ENCODE results near the gene ACER3. TPM values are rescaled to one million over a fixed set of nuclear protein-coding genes. Genes with fewer than 3 reads are reported as not detected.

Gene ACER3
- total RNA-seq, 1 experiment from 2014 or later = 10.7 TPM

GRCh38 chr11:77068457-77069335, 208.0 kb downstream of the ACER3 start:
- Histone ChIP-seq H3K27ac (ENCODE audit: low read length) (no peak overlapping the region), H4K20me1 (ENCODE audit: insufficient read depth, low read depth, low read length) (no peaks in the 10 kb centered on the region; the same call in 1 of the 2 replicates), H3K4me1 (ENCODE audit: low read length) (peaks cover 14% of the 10 kb centered on the region), H2AFZ (ENCODE audit: low read length) (no peak overlapping the region), H3K4me2 (ENCODE audit: low read depth, low read length, poor library complexity, severe bottlenecking) (no peak overlapping the region), H3K9me2 (replicated peaks; ENCODE audit: insufficient read depth, low read length) (no peaks in the 10 kb centered on the region), H3K36me3 (ENCODE audit: insufficient read depth, low read length) (no peaks in the 10 kb centered on the region), H3K9ac (ENCODE audit: low read length) (no peak overlapping the region), H3K79me2 (ENCODE audit: low read length) (no peaks in the 10 kb centered on the region), H3K27me3 (ENCODE audit: low read length) (no peaks in the 10 kb centered on the region), H3K4me3 (ENCODE audit: low read length) (no peak overlapping the region), H3K9me3 (ENCODE audit: low read length) (no peaks in the 10 kb centered on the region)
- DNase-seq = no peak

GRCh38 chr11:77069336-77069968, 208.7 kb downstream of the ACER3 start:
- Histone ChIP-seq H3K79me2 (ENCODE audit: low read length) (no peaks in the 10 kb centered on the region), H3K9ac (ENCODE audit: low read length) (no peak overlapping the region), H3K4me3 (ENCODE audit: low read length) (no peak overlapping the region), H3K27me3 (ENCODE audit: low read length) (no peaks in the 10 kb centered on the region), H3K9me3 (ENCODE audit: low read length) (no peaks in the 10 kb centered on the region), H4K20me1 (ENCODE audit: insufficient read depth, low read depth, low read length) (no peaks in the 10 kb centered on the region; the same call in 1 of the 2 replicates), H3K9me2 (replicated peaks; ENCODE audit: insufficient read depth, low read length) (no peaks in the 10 kb centered on the region), H3K4me2 (ENCODE audit: low read depth, low read length, poor library complexity, severe bottlenecking) (no peak overlapping the region), H2AFZ (ENCODE audit: low read length) (no peak overlapping the region), H3K4me1 (ENCODE audit: low read length) (peaks cover 14% of the 10 kb centered on the region), H3K27ac (ENCODE audit: low read length) (no peak overlapping the region), H3K36me3 (ENCODE audit: insufficient read depth, low read length) (no peaks in the 10 kb centered on the region)
- no peak for DNase-seq

DNA sequence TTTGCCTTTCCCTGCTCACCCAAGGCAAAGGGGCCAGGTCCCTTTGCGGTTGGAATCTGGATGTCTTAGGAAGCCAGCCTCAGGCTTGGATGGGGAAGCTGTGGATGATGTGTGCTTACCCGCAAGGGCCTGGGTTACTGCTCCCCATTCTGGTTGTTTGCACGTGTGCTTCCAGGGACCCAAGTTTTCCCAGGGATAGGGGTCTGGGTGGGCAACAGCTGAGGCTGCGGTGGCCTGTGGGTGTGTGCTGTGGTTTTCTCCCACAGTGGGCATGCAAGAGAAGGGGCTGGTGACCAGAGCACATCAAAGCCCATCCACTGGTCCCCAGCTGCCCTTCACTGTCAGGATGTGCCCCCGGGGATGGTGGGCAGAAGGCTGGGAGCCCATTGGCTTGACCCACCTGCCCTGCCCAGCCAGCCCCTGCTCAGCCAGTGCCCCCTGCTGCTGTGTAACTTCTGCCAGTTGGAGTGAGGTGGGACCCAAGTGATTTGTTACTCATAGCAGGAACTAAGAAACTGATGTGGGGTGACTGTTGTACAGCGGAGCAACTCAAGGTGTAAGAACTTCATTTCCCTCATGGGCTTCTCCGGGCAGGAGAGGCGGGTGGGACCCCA, 209.4 kb downstream of the ACER3 start:
- no peaks in the 10 kb centered on the region for H3K27me3 ChIP-seq (ENCODE audit: low read length)
- H3K4me3 ChIP-seq (ENCODE audit: low read length) = no peak overlapping the region
- no peak overlapping the region for H2AFZ ChIP-seq (ENCODE audit: low read length)
- peaks cover 14% of the 10 kb centered on the region for H3K4me1 ChIP-seq (ENCODE audit: low read length)
- DNase-seq = no peak
- H3K4me2 ChIP-seq (ENCODE audit: low read depth, low read length, poor library complexity, severe bottlenecking) = no peak overlapping the region
- no peaks in the 10 kb centered on the region for H3K9me2 ChIP-seq (replicated peaks; ENCODE audit: insufficient read depth, low read length)
- H3K9ac ChIP-seq (ENCODE audit: low read length) = no peak overlapping the region
- no peaks in the 10 kb centered on the region; the same call in 1 of the 2 replicates for H4K20me1 ChIP-seq (ENCODE audit: insufficient read depth, low read depth, low read length)
- H3K27ac ChIP-seq (ENCODE audit: low read length) = no peak overlapping the region
- H3K9me3 ChIP-seq (ENCODE audit: low read length) = no peaks in the 10 kb centered on the region
- no peaks in the 10 kb centered on the region for H3K79me2 ChIP-seq (ENCODE audit: low read length)
- H3K36me3 ChIP-seq (ENCODE audit: insufficient read depth, low read length) = no peaks in the 10 kb centered on the region

DNA sequence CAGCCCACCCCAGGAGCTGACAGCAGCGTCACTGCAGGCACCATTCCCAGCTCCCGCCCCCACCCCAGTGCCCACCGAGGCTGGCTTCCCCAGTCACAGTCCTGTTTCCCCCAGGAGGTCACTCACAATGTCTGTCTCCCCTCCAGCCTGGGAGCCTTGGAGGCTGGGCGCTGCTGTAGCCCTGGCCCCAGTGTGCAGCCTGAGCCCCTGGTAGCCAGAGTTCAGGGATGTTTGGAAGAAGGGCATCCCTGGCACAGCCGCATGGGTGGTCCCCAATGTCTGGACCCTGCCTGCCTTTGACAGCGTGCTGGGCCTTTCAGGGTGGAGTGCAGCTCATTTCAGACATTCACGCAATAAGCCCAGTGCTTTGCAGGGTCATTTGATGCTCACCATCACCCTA, 210.4 kb downstream of the ACER3 start:
- H3K9me2 ChIP-seq (replicated peaks; ENCODE audit: insufficient read depth, low read length) = no peaks in the 10 kb centered on the region
- H3K4me2 ChIP-seq (ENCODE audit: low read depth, low read length, poor library complexity, severe bottlenecking) = no peak overlapping the region
- no peaks in the 10 kb centered on the region for H3K27me3 ChIP-seq (ENCODE audit: low read length)
- no peaks in the 10 kb centered on the region for H3K9me3 ChIP-seq (ENCODE audit: low read length)
- no peak for DNase-seq
- H3K9ac ChIP-seq (ENCODE audit: low read length) = no peak overlapping the region
- H4K20me1 ChIP-seq (ENCODE audit: insufficient read depth, low read depth, low read length) = no peaks in the 10 kb centered on the region; the same call in 1 of the 2 replicates
- H3K27ac ChIP-seq (ENCODE audit: low read length) = no peak overlapping the region
- peaks cover 8% of the 10 kb centered on the region for H3K4me1 ChIP-seq (ENCODE audit: low read length)
- no peak overlapping the region for H2AFZ ChIP-seq (ENCODE audit: low read length)
- no peak overlapping the region for H3K4me3 ChIP-seq (ENCODE audit: low read length)
- no peaks in the 10 kb centered on the region for H3K36me3 ChIP-seq (ENCODE audit: insufficient read depth, low read length)
- no peaks in the 10 kb centered on the region for H3K79me2 ChIP-seq (ENCODE audit: low read length)

GRCh38 chr11:77071671-77072605, 211.2 kb downstream of the ACER3 start:
- Histone ChIP-seq H3K27me3 (ENCODE audit: low read length) (no peaks in the 10 kb centered on the region), H3K4me2 (ENCODE audit: low read depth, low read length, poor library complexity, severe bottlenecking) (no peak overlapping the region), H3K79me2 (ENCODE audit: low read length) (no peaks in the 10 kb centered on the region), H3K36me3 (ENCODE audit: insufficient read depth, low read length) (no peaks in the 10 kb centered on the region), H3K4me3 (ENCODE audit: low read length) (no peak overlapping the region), H3K27ac (ENCODE audit: low read length) (no peak overlapping the region), H3K9ac (ENCODE audit: low read length) (no peak overlapping the region), H4K20me1 (ENCODE audit: insufficient read depth, low read depth, low read length) (no peaks in the 10 kb centered on the region; the same call in 1 of the 2 replicates), H2AFZ (ENCODE audit: low read length) (no peak overlapping the region), H3K4me1 (ENCODE audit: low read length) (peaks cover 4% of the 10 kb centered on the region), H3K9me2 (replicated peaks; ENCODE audit: insufficient read depth, low read length) (no peaks in the 10 kb centered on the region), H3K9me3 (ENCODE audit: low read length) (no peaks in the 10 kb centered on the region)
- DNase-seq = no peak

- H3K9me2 ChIP-seq (replicated peaks; ENCODE audit: insufficient read depth, low read length) = no peaks in the 10 kb centered on the region
- H3K27me3 ChIP-seq (ENCODE audit: low read length) = no peaks in the 10 kb centered on the region
- no peaks in the 10 kb centered on the region for H3K4me1 ChIP-seq (ENCODE audit: low read length)
- no peaks in the 10 kb centered on the region for H3K79me2 ChIP-seq (ENCODE audit: low read length)
- no peak overlapping the region for H3K9ac ChIP-seq (ENCODE audit: low read length)
- no peaks in the 10 kb centered on the region for H3K9me3 ChIP-seq (ENCODE audit: low read length)
- DNase-seq = no peak
- no peak overlapping the region for H3K4me3 ChIP-seq (ENCODE audit: low read length)
- H4K20me1 ChIP-seq (ENCODE audit: insufficient read depth, low read depth, low read length) = no peaks in the 10 kb centered on the region; the same call in 1 of the 2 replicates
- H3K36me3 ChIP-seq (ENCODE audit: insufficient read depth, low read length) = no peaks in the 10 kb centered on the region
- H2AFZ ChIP-seq (ENCODE audit: low read length) = no peak overlapping the region
- no peak overlapping the region for H3K27ac ChIP-seq (ENCODE audit: low read length)
- H3K4me2 ChIP-seq (ENCODE audit: low read depth, low read length, poor library complexity, severe bottlenecking) = no peak overlapping the region
Measured at GRCh38 chr11:77072851-77073327, 212.2 kb downstream of the ACER3 start.

GRCh38 chr11:77073328-77074001, 212.7 kb downstream of the ACER3 start:
- no peaks in the 10 kb centered on the region for H3K9me3 ChIP-seq (ENCODE audit: low read length)
- no peaks in the 10 kb centered on the region for H3K9me2 ChIP-seq (replicated peaks; ENCODE audit: insufficient read depth, low read length)
- no peaks in the 10 kb centered on the region for H3K79me2 ChIP-seq (ENCODE audit: low read length)
- no peaks in the 10 kb centered on the region; the same call in 1 of the 2 replicates for H4K20me1 ChIP-seq (ENCODE audit: insufficient read depth, low read depth, low read length)
- no peak for DNase-seq
- no peak overlapping the region for H3K27ac ChIP-seq (ENCODE audit: low read length)
- no peaks in the 10 kb centered on the region for H3K36me3 ChIP-seq (ENCODE audit: insufficient read depth, low read length)
- no peaks in the 10 kb centered on the region for H3K4me1 ChIP-seq (ENCODE audit: low read length)
- no peak overlapping the region for H3K4me3 ChIP-seq (ENCODE audit: low read length)
- no peak overlapping the region for H3K4me2 ChIP-seq (ENCODE audit: low read depth, low read length, poor library complexity, severe bottlenecking)
- H2AFZ ChIP-seq (ENCODE audit: low read length) = no peak overlapping the region
- H3K27me3 ChIP-seq (ENCODE audit: low read length) = no peaks in the 10 kb centered on the region
- no peak overlapping the region for H3K9ac ChIP-seq (ENCODE audit: low read length)

All from Karpas-422 (cell line).